ENCODE results near the gene SMCO1.

Gene SMCO1

GRCh38 chr3:196501316-196502044 is 13.7 kb downstream of the SMCO1 start:
- H3K9me3 ChIP-seq (ENCODE audit: insufficient read depth, low read depth, low read length): no peaks in the 10 kb centered on the region
- H2BK12ac ChIP-seq (ENCODE audit: low read length): no peak overlapping the region
- no peak overlapping the region for H4K91ac ChIP-seq (ENCODE audit: low read depth, low read length)
- peak overlapping the region; percentile 68 for H3K4me3 ChIP-seq (ENCODE audit: low read depth, low read length)
- H3K14ac ChIP-seq (ENCODE audit: low read length): no peak overlapping the region
- no peak overlapping the region for H4K8ac ChIP-seq (ENCODE audit: low read depth, low read length)
- peak; percentile 11 to 54 for DNase-seq
- H3K79me2 ChIP-seq (ENCODE audit: control insufficient read depth, insufficient read depth, low read length, poor library complexity): peaks cover 33% of the 10 kb centered on the region
- no peak overlapping the region for H3K23ac ChIP-seq (ENCODE audit: low read length)
- no CpG with 5 or more reads among the region's 14 CpGs for WGBS (ENCODE audit: extremely low coverage, insufficient coverage, insufficient read length)
- peaks cover 0 to 2% of the 10 kb centered on the region in 2 experiments for H3K36me3 ChIP-seq (ENCODE audit: control insufficient read depth in 1 of 2, insufficient read depth in 2 of 2, low read length in 2 of 2)
- H2BK120ac ChIP-seq (ENCODE audit: insufficient read depth, low read length, poor library complexity): no peak overlapping the region
- H2AK5ac ChIP-seq (ENCODE audit: low read length): no peak overlapping the region
- H3K27ac ChIP-seq (ENCODE audit: low read depth, low read length): no peak overlapping the region
- no peak overlapping the region for H2BK5ac ChIP-seq (ENCODE audit: low read depth, low read length, poor library complexity)
- H3K18ac ChIP-seq (ENCODE audit: low read length): no peak overlapping the region
- H3K9ac ChIP-seq (ENCODE audit: low read length): no peak overlapping the region
- peaks cover 5% of the 10 kb centered on the region in 2 experiments for H3K4me1 ChIP-seq (ENCODE audit: control insufficient read depth in 1 of 2, insufficient read depth in 2 of 2, low read length in 2 of 2)
- peak overlapping the region; percentile 65 for H3K4me2 ChIP-seq (ENCODE audit: low read length)
- H3K79me1 ChIP-seq (ENCODE audit: low read length): peaks cover 25% of the 10 kb centered on the region
- no peak overlapping the region for H2AFZ ChIP-seq (ENCODE audit: insufficient read depth, low read length, poor library complexity)
- H3K27me3 ChIP-seq (ENCODE audit: insufficient read depth, low read length): no peaks in the 10 kb centered on the region
- peak overlapping the region; percentile 97 for H3K4ac ChIP-seq (ENCODE audit: low read depth, low read length)
- no peak overlapping the region for H4K12ac ChIP-seq (ENCODE audit: low read depth, low read length)

- peak overlapping the region; percentile 86 for H3K23ac ChIP-seq (ENCODE audit: low read length)
- no peaks in the 10 kb centered on the region for H3K27me3 ChIP-seq (ENCODE audit: insufficient read depth, low read length)
- H3K18ac ChIP-seq (ENCODE audit: low read length): peak overlapping the region; percentile 26
- no peak overlapping the region for H2BK120ac ChIP-seq (ENCODE audit: insufficient read depth, low read length, poor library complexity)
- peak overlapping the region; percentile 47 for H3K4me3 ChIP-seq (ENCODE audit: low read depth, low read length)
- no peak overlapping the region for H2BK12ac ChIP-seq (ENCODE audit: low read length)
- H4K12ac ChIP-seq (ENCODE audit: low read depth, low read length): peak overlapping the region; percentile 79
- peaks cover 5% of the 10 kb centered on the region in 2 experiments for H3K4me1 ChIP-seq (ENCODE audit: control insufficient read depth in 1 of 2, insufficient read depth in 2 of 2, low read length in 2 of 2)
- H3K4me2 ChIP-seq (ENCODE audit: low read length): peak overlapping the region; percentile 94
- peak overlapping the region; percentile 48 for H2AFZ ChIP-seq (ENCODE audit: insufficient read depth, low read length, poor library complexity)
- no CpG with 5 or more reads among the region's 11 CpGs for WGBS (ENCODE audit: extremely low coverage, insufficient coverage, insufficient read length)
- H3K14ac ChIP-seq (ENCODE audit: low read length): peak overlapping the region; percentile 70
- H4K8ac ChIP-seq (ENCODE audit: low read depth, low read length): peak overlapping the region; percentile 59
- DNase-seq: no peak
- H3K36me3 ChIP-seq (ENCODE audit: control insufficient read depth in 1 of 2, insufficient read depth in 2 of 2, low read length in 2 of 2): peaks cover 2 to 3% of the 10 kb centered on the region in 2 experiments
- peak overlapping the region; percentile 83 for H2AK5ac ChIP-seq (ENCODE audit: low read length)
- H3K9me3 ChIP-seq (ENCODE audit: insufficient read depth, low read depth, low read length): no peaks in the 10 kb centered on the region
- H4K91ac ChIP-seq (ENCODE audit: low read depth, low read length): peak overlapping the region; percentile 90
- H2BK5ac ChIP-seq (ENCODE audit: low read depth, low read length, poor library complexity): peak overlapping the region; percentile 76
- H3K79me2 ChIP-seq (ENCODE audit: control insufficient read depth, insufficient read depth, low read length, poor library complexity): peaks cover 33% of the 10 kb centered on the region
- H3K79me1 ChIP-seq (ENCODE audit: low read length): peaks cover 25% of the 10 kb centered on the region
- peak overlapping the region; percentile 71 for H3K9ac ChIP-seq (ENCODE audit: low read length)
- peak overlapping the region; percentile 57 for H3K27ac ChIP-seq (ENCODE audit: low read depth, low read length)
- H3K4ac ChIP-seq (ENCODE audit: low read depth, low read length): peak overlapping the region; percentile 93
Measured at GRCh38 chr3:196499807-196500524, 15.2 kb downstream of the SMCO1 start.

- peak; percentile 61 to 77 for DNase-seq
- H3K18ac ChIP-seq (ENCODE audit: low read length): no peak overlapping the region
- H3K36me3 ChIP-seq (ENCODE audit: control insufficient read depth in 1 of 2, insufficient read depth in 2 of 2, low read length in 2 of 2): peaks cover 2 to 3% of the 10 kb centered on the region in 2 experiments
- H2BK12ac ChIP-seq (ENCODE audit: low read length): no peak overlapping the region
- H4K12ac ChIP-seq (ENCODE audit: low read depth, low read length): no peak overlapping the region
- H4K91ac ChIP-seq (ENCODE audit: low read depth, low read length): no peak overlapping the region
- H3K9ac ChIP-seq (ENCODE audit: low read length): no peak overlapping the region
- no peak overlapping the region for H2AFZ ChIP-seq (ENCODE audit: insufficient read depth, low read length, poor library complexity)
- peaks cover 36% of the 10 kb centered on the region for H3K79me2 ChIP-seq (ENCODE audit: control insufficient read depth, insufficient read depth, low read length, poor library complexity)
- peak overlapping the region; percentile 37 for H3K4me2 ChIP-seq (ENCODE audit: low read length)
- H2BK5ac ChIP-seq (ENCODE audit: low read depth, low read length, poor library complexity): no peak overlapping the region
- no peak overlapping the region for H3K4me3 ChIP-seq (ENCODE audit: low read depth, low read length)
- peaks cover 21% of the 10 kb centered on the region for H3K79me1 ChIP-seq (ENCODE audit: low read length)
- peaks cover 4 to 5% of the 10 kb centered on the region in 2 experiments for H3K4me1 ChIP-seq (ENCODE audit: control insufficient read depth in 1 of 2, insufficient read depth in 2 of 2, low read length in 2 of 2)
- H3K9me3 ChIP-seq (ENCODE audit: insufficient read depth, low read depth, low read length): no peaks in the 10 kb centered on the region
- no peak overlapping the region for H3K23ac ChIP-seq (ENCODE audit: low read length)
- WGBS (ENCODE audit: extremely low coverage, insufficient coverage, insufficient read length): no CpG with 5 or more reads among the region's 5 CpGs
- no peak overlapping the region for H2AK5ac ChIP-seq (ENCODE audit: low read length)
- H4K8ac ChIP-seq (ENCODE audit: low read depth, low read length): peak overlapping the region; percentile 62
- no peak overlapping the region for H3K14ac ChIP-seq (ENCODE audit: low read length)
- H3K27me3 ChIP-seq (ENCODE audit: insufficient read depth, low read length): no peaks in the 10 kb centered on the region
- peak overlapping the region; percentile 1 for H3K4ac ChIP-seq (ENCODE audit: low read depth, low read length)
- H2BK120ac ChIP-seq (ENCODE audit: insufficient read depth, low read length, poor library complexity): no peak overlapping the region
- H3K27ac ChIP-seq (ENCODE audit: low read depth, low read length): peak overlapping the region; percentile 20
Measured at GRCh38 chr3:196499061-196499460, 16.1 kb downstream of the SMCO1 start.

DNA sequence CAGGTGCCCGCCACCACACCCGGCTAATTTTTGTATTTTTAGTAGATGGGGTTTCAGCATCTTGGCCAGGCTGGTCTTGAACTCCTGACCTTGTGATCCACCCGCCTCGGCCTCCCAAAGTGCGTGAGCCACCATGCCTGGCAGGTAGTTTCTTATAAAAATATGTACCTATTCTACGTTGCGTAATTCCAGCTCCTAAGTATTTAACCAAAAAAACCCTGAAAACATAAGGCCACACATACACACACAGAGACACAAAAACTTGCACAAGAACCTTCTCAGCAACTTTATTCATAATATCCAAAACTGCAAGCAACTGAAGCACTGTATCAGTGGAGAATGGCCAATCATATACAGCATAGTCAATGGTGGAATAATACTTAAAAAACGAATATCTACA is 16.8 kb downstream of the SMCO1 start:
- peaks cover 2 to 3% of the 10 kb centered on the region in 2 experiments for H3K36me3 ChIP-seq (ENCODE audit: control insufficient read depth in 1 of 2, insufficient read depth in 2 of 2, low read length in 2 of 2)
- no peak overlapping the region for H2AFZ ChIP-seq (ENCODE audit: insufficient read depth, low read length, poor library complexity)
- H3K4ac ChIP-seq (ENCODE audit: low read depth, low read length): peak overlapping the region; percentile 86
- H3K27ac ChIP-seq (ENCODE audit: low read depth, low read length): peak overlapping the region; percentile 25
- no peak overlapping the region for H4K12ac ChIP-seq (ENCODE audit: low read depth, low read length)
- no peak overlapping the region for H2BK12ac ChIP-seq (ENCODE audit: low read length)
- no CpG with 5 or more reads among the region's 8 CpGs for WGBS (ENCODE audit: extremely low coverage, insufficient coverage, insufficient read length)
- DNase-seq: peak in 1 of 2 donors; percentile 36
- H3K18ac ChIP-seq (ENCODE audit: low read length): no peak overlapping the region
- H3K27me3 ChIP-seq (ENCODE audit: insufficient read depth, low read length): no peaks in the 10 kb centered on the region
- peaks cover 3 to 5% of the 10 kb centered on the region in 2 experiments for H3K4me1 ChIP-seq (ENCODE audit: control insufficient read depth in 1 of 2, insufficient read depth in 2 of 2, low read length in 2 of 2)
- peaks cover 33% of the 10 kb centered on the region for H3K79me2 ChIP-seq (ENCODE audit: control insufficient read depth, insufficient read depth, low read length, poor library complexity)
- H3K23ac ChIP-seq (ENCODE audit: low read length): no peak overlapping the region
- no peak overlapping the region for H3K14ac ChIP-seq (ENCODE audit: low read length)
- H3K79me1 ChIP-seq (ENCODE audit: low read length): peaks cover 15% of the 10 kb centered on the region
- no peak overlapping the region for H3K4me3 ChIP-seq (ENCODE audit: low read depth, low read length)
- no peaks in the 10 kb centered on the region for H3K9me3 ChIP-seq (ENCODE audit: insufficient read depth, low read depth, low read length)
- H2AK5ac ChIP-seq (ENCODE audit: low read length): no peak overlapping the region
- no peak overlapping the region for H3K4me2 ChIP-seq (ENCODE audit: low read length)
- H2BK120ac ChIP-seq (ENCODE audit: insufficient read depth, low read length, poor library complexity): no peak overlapping the region
- H3K9ac ChIP-seq (ENCODE audit: low read length): no peak overlapping the region
- H4K91ac ChIP-seq (ENCODE audit: low read depth, low read length): no peak overlapping the region
- H2BK5ac ChIP-seq (ENCODE audit: low read depth, low read length, poor library complexity): no peak overlapping the region
- H4K8ac ChIP-seq (ENCODE audit: low read depth, low read length): no peak overlapping the region
